Uterus (tissue), 2 donors: ENCODE data around the gene ARHGEF10L.

Source experiments
- CTCF ChIP-seq, 4 experiments: fragments of 200-600 bp in 2 of 4; fragments of 450-650 bp in 2 of 4; sonication (generic) in 2 of 4; IDR thresholded peaks; one replicate each; pipeline ENCODE4 v1.5.1; 2016 to 2019; ENCODE audit warnings: antibody characterized with exemption in 4 of 4, mild to moderate bottlenecking in 2 of 4, moderate library complexity in 1 of 4
- POLR2A ChIP-seq, 2 donors: fragments of 450-650 bp; IDR thresholded peaks; one replicate each; pipeline ENCODE4 v1.6.1; 2016; ENCODE audit warnings: antibody characterized with exemption in 2 of 2, mild to moderate bottlenecking in 1 of 2, moderate library complexity in 1 of 2

- no peak for TF ChIP-seq CTCF (IDR thresholded peaks at IDR 0.05)
- no peak for TF ChIP-seq POLR2A (IDR thresholded peaks at IDR 0.05)
These were observed 83.3 kb downstream of the ARHGEF10L start for GRCh38 chr1:17622823-17623222.
